Hepatocyte (in vitro differentiated cells): ENCODE results near the gene MACROH2A1.

Source experiments
- CTCF ChIP-seq: fragments of 200-600 bp; sonication (generic); IDR thresholded peaks from 2 replicates; pipeline ENCODE4 v1.5.1; 2016; ENCODE audit warnings: antibody characterized with exemption, mild to moderate bottlenecking; ENCODE audit not compliant: poor library complexity
- EZH2 ChIP-seq: fragments of 200-600 bp; sonication (generic); IDR thresholded peaks from 2 replicates; pipeline ENCODE4 v1.6.1; 2016; ENCODE audit warnings: antibody characterized with exemption, mild to moderate bottlenecking, borderline replicate concordance

- TF ChIP-seq CTCF (no peak), EZH2 (no peak)
Measured at GRCh38 chr5:135315386-135315785, 83.6 kb downstream of the MACROH2A1 start.
